HEK293T (cell line): Measurements from ENCODE around the gene HLCS.

ENCODE experiments used
- CTCF ChIA-PET: fragments of 350-600 bp; formaldehyde crosslinking; extraction: SDS; loops from one replicate; lab custom pipeline; 2021; ENCODE audit warnings: antibody characterized with exemption, inconsistent platforms; lab: Yijun Ruan, JAX
- POLR2A ChIA-PET: fragments of 350-600 bp; formaldehyde crosslinking; extraction: SDS; loops from one replicate; lab custom pipeline; 2020; ENCODE audit warnings: antibody characterized with exemption, inconsistent platforms; lab: Yijun Ruan, JAX
- DNase-seq: peaks from one replicate; pipeline ENCODE4 v3.0.0; 2012; ENCODE audit warnings: mixed read lengths; ENCODE audit errors: extremely low spot score
- ARNT ChIP-seq: fragments of 450-650 bp; IDR thresholded peaks from 2 replicates; pipeline ENCODE4 v1.6.1; 2017; ENCODE audit warnings: mild to moderate bottlenecking
- BHLHE40 ChIP-seq: fragments of 450-650 bp; IDR thresholded peaks from 2 replicates; pipeline ENCODE4 v1.6.1; 2016; ENCODE audit warnings: mild to moderate bottlenecking, moderate library complexity, borderline replicate concordance
- CTBP1 ChIP-seq: fragments of 450-650 bp; IDR thresholded peaks from 2 replicates; pipeline ENCODE4 v1.6.1; 2016; ENCODE audit warnings: borderline replicate concordance
- ELF4 ChIP-seq: fragments of 450-650 bp; IDR thresholded peaks from 2 replicates; pipeline ENCODE4 v1.6.1; 2017; ENCODE audit warnings: antibody characterized with exemption
- FOXA1 ChIP-seq: fragments of 450-650 bp; IDR thresholded peaks from 2 replicates; pipeline ENCODE4 v1.6.1; 2016; ENCODE audit warnings: mild to moderate bottlenecking
- FOXK2 ChIP-seq: fragments of 450-650 bp; IDR thresholded peaks from 2 replicates; pipeline ENCODE4 v1.6.1; 2016; ENCODE audit warnings: mild to moderate bottlenecking
- FOXM1 ChIP-seq: fragments of 450-650 bp; IDR thresholded peaks from 2 replicates; pipeline ENCODE4 v1.6.1; 2017; ENCODE audit warnings: mild to moderate bottlenecking, borderline replicate concordance
- HDGF ChIP-seq: fragments of 450-650 bp; IDR thresholded peaks from 2 replicates; pipeline ENCODE4 v1.6.1; 2017; ENCODE audit warnings: antibody characterized with exemption, borderline replicate concordance
- L3MBTL2 ChIP-seq: fragments of 450-650 bp; conservative IDR thresholded peaks from 2 replicates; pipeline ENCODE4 v1.6.1; 2016; ENCODE audit warnings: mild to moderate bottlenecking
- LEF1 ChIP-seq: fragments of 450-650 bp; IDR thresholded peaks from 2 replicates; pipeline ENCODE4 v1.6.1; 2017; ENCODE audit warnings: mild to moderate bottlenecking, borderline replicate concordance
- NFRKB ChIP-seq: fragments of 450-650 bp; IDR thresholded peaks from 2 replicates; pipeline ENCODE4 v1.6.1; 2016; ENCODE audit warnings: mild to moderate bottlenecking, moderate library complexity
- PKNOX1 ChIP-seq: fragments of 450-650 bp; IDR thresholded peaks from 2 replicates; pipeline ENCODE4 v1.6.1; 2016
- SP1 ChIP-seq: fragments of 450-650 bp; IDR thresholded peaks from 2 replicates; pipeline ENCODE4 v1.6.1; 2017
- SUZ12 ChIP-seq: fragments of 450-650 bp; IDR thresholded peaks from 2 replicates; pipeline ENCODE4 v1.6.1; 2016; ENCODE audit warnings: mild to moderate bottlenecking
- TARDBP ChIP-seq: fragments of 450-650 bp; IDR thresholded peaks from 2 replicates; pipeline ENCODE4 v1.6.1; 2016
- ZNF384 ChIP-seq: fragments of 450-650 bp; IDR thresholded peaks from 2 replicates; pipeline ENCODE4 v1.6.1; 2016

HLCS gene

GRCh38 chr21:36883532-36884486 is 82.7 kb downstream of the HLCS start:
- POLR2A ChIA-PET = no interaction called here
- no peak for TF ChIP-seq CTBP1
- TF ChIP-seq SP1 = no peak
- TF ChIP-seq L3MBTL2 = no peak
- no peak for TF ChIP-seq ZNF384
- TF ChIP-seq TARDBP = no peak
- no peak for TF ChIP-seq FOXM1
- no peak for TF ChIP-seq LEF1
- no peak for TF ChIP-seq SUZ12
- TF ChIP-seq NFRKB = no peak
- no peak for TF ChIP-seq FOXA1
- CTCF ChIA-PET = no interaction called here

GRCh38 chr21:36882776-36883175 is 83.7 kb downstream of the HLCS start:
- DNase-seq = no peak
- TF ChIP-seq BHLHE40 (no peak), ARNT (no peak), SUZ12 (no peak), NFRKB (no peak), FOXM1 (no peak), PKNOX1 (no peak), FOXA1 (no peak), CTBP1 (no peak), SP1 (no peak)
- POLR2A ChIA-PET = no interaction called here
- CTCF ChIA-PET = interaction anchor here (0.7 kb wide), 1 partner anchor 45 kb away, joined by 8 read pairs; no protein-coding TSS in a partner anchor

More at GRCh38 chr21:36883532-36884486, 82.7 kb downstream of the HLCS start:
- no peak for DNase-seq

- ChIA-PET CTCF (interaction anchor here (0.9 kb wide), 1 partner anchor 27 kb away, joined by 3 read pairs; no protein-coding TSS in a partner anchor), POLR2A (no interaction called here)
- TF ChIP-seq NFRKB (no peak), HDGF (no peak), FOXM1 (no peak), ELF4 (no peak), SP1 (no peak), L3MBTL2 (no peak), SUZ12 (no peak), TARDBP (no peak), FOXA1 (no peak), CTBP1 (no peak), BHLHE40 (no peak), PKNOX1 (no peak), LEF1 (no peak), ARNT (no peak), ZNF384 (no peak), FOXK2 (no peak)
- no peak for DNase-seq
Measured at GRCh38 chr21:36881228-36881627, 85.2 kb downstream of the HLCS start.

- CTCF ChIA-PET = no interaction called here
- POLR2A ChIA-PET = no interaction called here
- no peak for DNase-seq
- TF ChIP-seq L3MBTL2 = no peak
- no peak for TF ChIP-seq FOXM1
- no peak for TF ChIP-seq SP1
- TF ChIP-seq NFRKB = no peak
Measured at GRCh38 chr21:36879827-36880226, 86.6 kb downstream of the HLCS start.

GRCh38 chr21:36877741-36878140 is 88.7 kb downstream of the HLCS start:
- ChIA-PET POLR2A (no interaction called here), CTCF (no interaction called here)
- DNase-seq = no peak
- TF ChIP-seq HDGF = no peak
- TF ChIP-seq CTBP1 = no peak
- TF ChIP-seq L3MBTL2 = no peak
- no peak for TF ChIP-seq SUZ12
- TF ChIP-seq SP1 = no peak
- TF ChIP-seq TARDBP = no peak
- TF ChIP-seq BHLHE40 = no peak
- TF ChIP-seq PKNOX1 = no peak
- no peak for TF ChIP-seq ELF4
- no peak for TF ChIP-seq NFRKB
- TF ChIP-seq ARNT = no peak
- TF ChIP-seq ZNF384 = no peak
- no peak for TF ChIP-seq FOXA1
- TF ChIP-seq FOXM1 = no peak
- TF ChIP-seq LEF1 = no peak
- TF ChIP-seq FOXK2 = no peak

- DNase-seq = no peak
- ChIA-PET POLR2A (no interaction called here), CTCF (no interaction called here)
- TF ChIP-seq FOXM1 (no peak), FOXK2 (no peak), ARNT (no peak), LEF1 (no peak), L3MBTL2 (no peak), PKNOX1 (no peak), FOXA1 (no peak), NFRKB (no peak), SP1 (no peak), TARDBP (no peak), BHLHE40 (no peak), CTBP1 (no peak), SUZ12 (no peak), HDGF (no peak), ZNF384 (no peak)
Measured at GRCh38 chr21:36874665-36875064, 91.8 kb downstream of the HLCS start.
